DMS79 treated with DMSO at 0.1 percent for 48 hours (cell line): ENCODE results near the gene IMPA2.
"Not testable (repeated sequence)": the region's sequence is repeated elsewhere in the genome, so short reads cannot be mapped to it uniquely, and the experiment has no call there.

Source experiments
- DNase-seq: peaks from one replicate; lab custom pipeline; 2025; lab: John Stamatoyannopoulos, UW

Gene IMPA2

GRCh38 chr18:11962597-11962996 lies 18.7 kb upstream of the IMPA2 start:
- no peak for DNase-seq

DNA sequence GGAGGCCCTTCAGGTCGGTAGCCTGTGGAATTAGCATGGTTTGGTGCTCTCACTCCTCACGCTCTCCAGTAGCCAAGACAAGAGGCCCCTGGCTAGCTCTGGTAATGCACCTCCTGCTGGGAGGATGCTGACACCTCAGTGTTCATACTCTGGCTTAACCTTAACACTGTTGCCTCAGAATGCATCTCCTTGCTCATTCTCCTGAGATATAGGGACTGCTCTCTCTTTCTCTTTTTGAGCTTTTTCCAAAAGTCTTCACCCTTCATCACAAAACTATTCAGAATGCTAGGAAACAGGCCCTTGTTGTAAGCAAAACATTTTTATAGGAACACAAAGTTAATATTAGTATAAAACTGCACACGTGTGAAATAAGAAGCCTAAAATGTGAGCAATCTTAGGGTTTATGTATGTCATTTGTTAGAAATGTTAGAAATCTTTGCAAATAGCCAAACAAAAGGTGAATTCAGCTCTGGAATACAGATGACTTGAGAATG lies 17.3 kb upstream of the IMPA2 start:
- DNase-seq: no peak

GRCh38 chr18:11969904-11970835 lies 11.1 kb upstream of the IMPA2 start:
- DNase-seq: no peak

- DNase-seq: not testable (repeated sequence)
These were observed 10.5 kb upstream of the IMPA2 start for GRCh38 chr18:11970836-11971226.

DNA sequence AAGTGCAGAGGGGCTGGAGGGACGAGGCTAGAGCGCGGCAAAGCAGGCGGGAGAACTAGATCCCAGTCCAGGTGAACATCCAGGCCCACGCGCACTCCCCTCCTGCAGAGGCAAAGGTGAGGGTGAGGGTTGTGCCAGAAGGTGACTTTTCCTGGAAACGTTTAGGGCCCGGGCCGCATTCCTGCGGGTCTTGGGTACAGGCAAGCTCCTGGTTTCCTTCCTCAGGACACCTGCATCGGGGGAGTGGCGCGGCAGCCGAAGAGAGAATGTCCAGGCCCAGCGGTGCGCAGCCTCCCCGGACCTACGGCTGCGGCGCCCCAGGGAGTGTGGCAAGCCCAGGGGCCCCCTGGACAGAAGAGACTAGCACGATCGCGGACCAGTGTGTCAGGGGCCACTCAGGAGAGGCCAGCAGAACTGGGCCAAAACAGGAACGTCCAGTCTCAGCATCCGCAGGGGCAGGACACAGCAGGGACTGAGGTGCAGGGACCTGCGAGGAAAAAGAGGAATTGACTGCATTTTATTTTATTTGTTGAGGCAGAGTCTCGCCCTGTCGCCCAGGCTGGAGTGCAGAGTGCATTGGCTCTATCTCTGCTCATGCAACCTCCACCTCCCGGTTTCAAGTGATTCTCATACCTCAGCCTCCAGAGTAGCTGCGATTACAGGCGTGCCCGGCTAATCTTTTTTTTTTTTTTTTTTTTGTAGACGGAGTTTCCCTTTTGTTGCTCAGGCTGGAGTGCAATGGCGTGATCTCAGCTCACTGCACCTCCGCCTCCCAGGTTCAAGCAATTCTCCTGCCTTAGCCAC lies 8.7 kb upstream of the IMPA2 start:
- no peak for DNase-seq

DNA sequence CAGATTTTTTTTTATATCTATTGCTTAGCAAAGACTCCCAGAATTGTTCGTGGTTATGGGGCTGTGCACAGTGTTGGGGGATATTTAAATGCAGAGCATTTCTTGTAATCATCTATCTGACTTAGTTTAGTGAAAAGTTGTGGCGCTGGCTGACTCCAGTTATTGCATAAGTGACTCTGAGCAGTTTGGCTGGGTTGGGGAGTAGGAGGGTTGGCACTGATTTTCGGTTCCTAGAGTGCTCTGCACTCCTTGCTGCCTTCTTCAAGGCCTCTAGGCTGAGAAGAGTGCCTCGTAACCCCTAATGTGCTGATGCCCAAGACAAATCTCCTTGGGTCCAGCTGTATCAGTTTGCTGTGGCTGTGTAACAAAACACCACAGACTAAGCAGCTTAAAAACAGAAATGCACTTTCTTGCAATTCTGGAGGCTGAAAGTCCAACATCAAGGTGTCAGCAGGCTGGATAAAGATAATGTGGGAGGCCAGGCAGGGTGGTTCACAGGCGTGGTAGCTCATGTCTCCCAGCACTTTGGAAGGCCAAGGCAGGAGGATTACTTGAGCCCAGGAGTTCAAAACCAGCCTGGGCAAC lies 6.5 kb upstream of the IMPA2 start:
- no peak for DNase-seq

GRCh38 chr18:11975723-11976122 lies 5.6 kb upstream of the IMPA2 start:
- no peak for DNase-seq

DNA sequence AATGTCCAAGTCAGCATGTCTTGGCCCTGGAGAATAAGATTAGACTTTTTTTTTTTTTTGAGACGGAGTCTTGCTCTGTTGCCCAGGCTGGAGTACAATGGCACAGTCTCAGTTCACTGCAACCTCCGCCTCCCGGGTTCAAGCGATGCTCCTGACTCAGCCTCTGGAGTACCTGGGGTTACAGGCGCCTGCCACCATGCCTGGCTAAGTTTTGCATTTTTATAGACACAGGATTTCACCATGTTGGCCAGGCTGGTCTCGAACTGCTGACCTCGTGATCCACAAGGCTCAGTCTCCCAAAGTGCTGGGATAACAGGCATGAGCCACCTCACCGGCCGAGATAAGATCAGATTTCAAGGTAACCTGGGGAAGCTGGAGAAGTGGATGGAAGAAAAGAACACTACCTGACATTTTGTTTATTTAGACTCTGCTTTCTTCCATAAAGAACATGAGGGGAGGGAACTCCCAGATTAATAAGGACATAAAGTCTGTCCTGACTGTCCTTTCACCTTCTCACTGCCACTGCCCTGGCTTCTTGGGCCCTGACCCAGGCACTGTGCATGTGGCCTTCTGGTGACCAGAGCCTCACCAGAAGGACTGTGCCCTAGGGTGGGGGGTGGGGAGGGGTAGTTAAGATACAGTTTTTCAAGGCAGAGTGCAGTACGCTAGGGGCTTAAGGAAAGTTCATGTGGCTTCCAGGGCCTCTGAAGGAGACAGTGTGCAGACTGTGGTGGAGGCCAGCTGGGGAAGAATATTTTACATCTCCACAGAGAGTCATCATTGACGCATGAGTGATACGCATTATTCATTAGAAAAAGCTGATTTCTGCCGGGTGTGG lies 4.8 kb upstream of the IMPA2 start:
- DNase-seq: no peak

GRCh38 chr18:11977153-11977466 lies 4.2 kb upstream of the IMPA2 start:
- no peak for DNase-seq

DNA sequence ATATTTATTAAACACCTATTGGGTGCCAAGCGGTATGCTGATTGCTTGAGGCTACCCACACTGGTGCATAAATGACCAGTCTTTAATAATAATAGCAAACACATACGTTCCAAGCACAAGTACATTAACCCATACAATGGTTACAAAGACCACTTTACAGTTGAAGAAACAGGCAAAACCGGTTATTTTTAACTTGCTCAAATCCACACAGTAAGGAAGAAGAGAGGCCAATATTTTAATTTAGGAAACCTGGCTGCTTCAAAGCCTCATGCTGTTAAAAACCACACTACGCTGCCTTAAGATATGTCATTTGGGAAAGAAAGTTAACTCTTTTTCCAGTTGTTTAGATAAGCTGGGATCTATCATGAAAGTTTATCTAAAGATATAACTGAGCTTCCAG lies 2.4 kb upstream of the IMPA2 start:
- DNase-seq: no peak

GRCh38 chr18:11980163-11980493 lies 1.2 kb upstream of the IMPA2 start:
- peak; percentile 35 for DNase-seq

GRCh38 chr18:11980494-11981191 lies 664 bp upstream of the IMPA2 start:
- peak; percentile 95 for DNase-seq

GRCh38 chr18:11981543-11982366 lies 448 bp downstream of the IMPA2 start:
- DNase-seq: peak; percentile 44

- DNase-seq: no peak
These were observed 1.7 kb downstream of the IMPA2 start for GRCh38 chr18:11982981-11983380.

- DNase-seq: no peak
These were observed 2.3 kb downstream of the IMPA2 start for GRCh38 chr18:11983592-11983991.

DNA sequence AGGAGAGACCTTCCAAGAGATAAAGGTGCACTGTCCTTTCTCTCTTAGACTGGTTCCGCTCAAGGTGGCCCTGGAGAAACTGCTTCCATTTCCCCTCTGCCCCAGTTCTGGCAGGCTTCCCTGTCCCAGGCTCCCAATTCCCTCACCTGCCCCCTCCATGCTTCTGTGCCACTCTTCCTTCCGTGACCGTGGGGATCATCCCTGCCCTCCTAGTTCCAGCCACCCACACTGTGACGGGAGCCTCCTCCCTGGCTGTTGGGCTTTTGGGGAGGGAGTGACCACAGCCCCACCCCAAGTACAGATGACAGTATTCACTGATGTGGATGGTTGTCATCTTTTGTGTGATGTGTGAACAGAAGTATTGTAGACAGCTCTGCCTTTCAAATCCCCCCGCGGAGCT lies 2.8 kb downstream of the IMPA2 start:
- no peak for DNase-seq

GRCh38 chr18:11985586-11985985 lies 4.3 kb downstream of the IMPA2 start:
- no peak for DNase-seq

GRCh38 chr18:11986061-11986460 lies 4.8 kb downstream of the IMPA2 start:
- no peak for DNase-seq

DNA sequence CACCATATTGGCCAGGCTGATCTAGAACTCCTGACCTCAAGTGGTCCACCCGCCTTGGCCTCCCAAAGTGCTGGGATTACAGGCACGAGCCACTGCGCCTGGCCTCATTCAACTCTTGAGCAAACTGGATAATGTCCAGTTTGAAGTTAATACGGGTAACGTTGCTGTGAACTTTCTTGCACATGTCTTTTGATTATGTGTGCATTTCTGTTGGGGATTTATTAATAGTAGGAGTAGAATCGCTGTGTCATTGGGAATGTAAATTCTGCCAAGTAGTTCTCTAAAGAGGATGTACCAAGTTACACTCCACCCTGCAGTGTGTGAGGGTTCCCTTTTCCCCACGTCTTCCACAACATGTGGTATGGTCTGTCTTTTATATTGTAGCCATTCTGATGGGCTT lies 6.2 kb downstream of the IMPA2 start:
- DNase-seq: no peak

DNA sequence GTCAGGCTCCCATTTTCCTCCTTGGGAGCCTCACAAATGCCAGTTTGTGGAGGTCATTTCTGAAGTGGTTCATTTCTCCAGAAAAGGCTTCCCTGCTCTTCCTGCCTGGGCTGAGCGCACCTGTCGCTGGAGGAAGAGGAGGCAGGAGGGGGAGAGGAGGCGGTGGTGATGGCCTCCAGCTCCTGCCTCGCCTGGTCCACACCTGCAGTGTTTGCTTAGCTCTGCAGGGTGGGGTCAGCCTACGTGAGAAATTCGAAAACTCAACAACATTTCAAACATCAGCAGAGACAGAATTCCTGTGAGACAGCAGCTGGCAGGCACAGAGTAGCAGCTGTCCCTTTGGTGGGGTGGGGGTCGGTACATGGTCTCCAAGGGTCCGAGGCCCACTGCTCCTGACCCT lies 7.9 kb downstream of the IMPA2 start:
- DNase-seq: no peak
